Left lung (tissue), 10 donors: ENCODE results near the gene QSOX2. TPM values are rescaled to one million over a fixed set of nuclear protein-coding genes. Genes with fewer than 3 reads are reported as not detected.

Experiments
- ATAC-seq: fragments of 200-7000 bp; cut with Tn5 transposase; one replicate; pipeline ENCODE4 v1.9.1; 2020; ENCODE audit warnings: moderate library complexity
- DNase-seq, 4 donors: peaks; one replicate each; pipeline ENCODE4 v3.0.0-alpha.2; 2013 to 2020
- H3K27ac ChIP-seq, 2 donors: fragments of 200-600 bp; sonication (generic) in 1 of 2; one replicate each; pipeline versions ENCODE4 v1.5.0 to v1.8.0; 2020 to 2021
- H3K27me3 ChIP-seq, 2 donors: fragments of 200-600 bp; sonication (generic) in 1 of 2; one replicate each; pipeline versions ENCODE4 v1.5.0 to v1.8.0; 2020 to 2021
- H3K36me3 ChIP-seq, 2 donors: fragments of 200-600 bp; sonication (generic) in 1 of 2; one replicate each; pipeline versions ENCODE4 v1.5.0 to v1.8.0; 2020 to 2021
- H3K4me1 ChIP-seq, 2 donors: fragments of 200-600 bp; one replicate each; pipeline ENCODE4 v1.8.0; 2021
- H3K4me3 ChIP-seq, 2 donors: fragments of 200-600 bp; sonication (generic) in 1 of 2; one replicate each; pipeline versions ENCODE4 v1.5.0 to v1.8.0; 2020 to 2021; ENCODE audit warnings: mild to moderate bottlenecking in 1 of 2
- H3K9me3 ChIP-seq, 2 donors: fragments of 200-600 bp; sonication (generic) in 1 of 2; one replicate each; pipeline versions ENCODE4 v1.5.0 to v1.8.0; 2020 to 2021
- intact Hi-C, 2 donors: fragments of 100-400 bp; cut with DNase I; formaldehyde crosslinking; loops; one replicate each; pipeline versions ENCODE4 v1.11.2 to v1.14.2; 2022
- polyA plus RNA-seq, 6 donors: library from polyadenylated mRNA; unstranded; fragments of 120-200 nt; gene quantifications; one replicate each; pipeline ENCODE4 v1.2.1, GENCODE V29; 2013; ENCODE audit not compliant: insufficient read length in 6 of 6
- total RNA-seq, 2 donors: library from RNA; stranded (reverse); fragmentation: NEBNext Ultra II Directional; extraction: Animal tissue kit (Norgen Biotek cat#: 25700); gene quantifications; one replicate each; pipeline ENCODE4 v1.2.1, GENCODE V29; 2021
- TF ChIP-seq, protein P1 (sequence below), 2 donors: fragments of 200-600 bp; sonication (generic) in 1 of 2; IDR thresholded peaks; one replicate each; pipeline versions ENCODE4 v1.5.0 to v1.8.0; 2021; ENCODE audit warnings: antibody characterized with exemption in 2 of 2
- donor health status: DM: no; HTN: yes; CAD: no.
- donor health status: DM: no; HTN: no; CAD: no.

Gene QSOX2
- total and polyA plus RNA-seq, 8 donors = 9.5 to 15.4 (median 12.0) TPM

DNA sequence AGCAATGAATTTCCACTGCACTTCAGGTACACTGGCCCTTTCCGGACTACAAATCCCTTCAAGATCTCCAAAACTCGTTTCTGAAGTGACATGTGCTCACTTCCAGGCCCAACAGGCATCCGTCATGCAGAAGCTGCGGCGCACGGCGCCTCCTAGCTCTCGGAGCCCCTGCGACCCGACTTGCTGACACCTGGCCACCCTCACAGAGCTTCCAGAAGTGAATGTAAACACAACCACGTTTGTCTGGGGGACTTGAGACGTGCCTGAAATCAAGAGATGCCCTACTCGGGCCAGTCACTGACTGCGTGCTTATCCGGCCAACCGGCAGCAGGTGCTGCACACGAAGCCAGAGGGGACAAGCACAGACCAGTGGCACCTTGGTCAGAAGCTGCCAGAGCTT, 35.8 kb downstream of the QSOX2 start:
- intact Hi-C loops = no loop called here
- peaks cover 0 to 73% of the 10 kb centered on the region in 2 donors for H3K36me3 ChIP-seq
- H3K4me1 ChIP-seq = no peaks in the 10 kb centered on the region
- H3K4me3 ChIP-seq = no peak overlapping the region
- TF ChIP-seq, protein P1, sequence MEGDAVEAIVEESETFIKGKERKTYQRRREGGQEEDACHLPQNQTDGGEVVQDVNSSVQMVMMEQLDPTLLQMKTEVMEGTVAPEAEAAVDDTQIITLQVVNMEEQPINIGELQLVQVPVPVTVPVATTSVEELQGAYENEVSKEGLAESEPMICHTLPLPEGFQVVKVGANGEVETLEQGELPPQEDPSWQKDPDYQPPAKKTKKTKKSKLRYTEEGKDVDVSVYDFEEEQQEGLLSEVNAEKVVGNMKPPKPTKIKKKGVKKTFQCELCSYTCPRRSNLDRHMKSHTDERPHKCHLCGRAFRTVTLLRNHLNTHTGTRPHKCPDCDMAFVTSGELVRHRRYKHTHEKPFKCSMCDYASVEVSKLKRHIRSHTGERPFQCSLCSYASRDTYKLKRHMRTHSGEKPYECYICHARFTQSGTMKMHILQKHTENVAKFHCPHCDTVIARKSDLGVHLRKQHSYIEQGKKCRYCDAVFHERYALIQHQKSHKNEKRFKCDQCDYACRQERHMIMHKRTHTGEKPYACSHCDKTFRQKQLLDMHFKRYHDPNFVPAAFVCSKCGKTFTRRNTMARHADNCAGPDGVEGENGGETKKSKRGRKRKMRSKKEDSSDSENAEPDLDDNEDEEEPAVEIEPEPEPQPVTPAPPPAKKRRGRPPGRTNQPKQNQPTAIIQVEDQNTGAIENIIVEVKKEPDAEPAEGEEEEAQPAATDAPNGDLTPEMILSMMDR (IDR thresholded peaks at IDR 0.05) = no peak
- H3K9me3 ChIP-seq = peaks cover 0 to 8% of the 10 kb centered on the region in 2 donors
- no peak for ATAC-seq
- no peak for DNase-seq
- no peak overlapping the region for H3K27ac ChIP-seq
- peaks cover 7 to 11% of the 10 kb centered on the region in 2 donors for H3K27me3 ChIP-seq

DNA sequence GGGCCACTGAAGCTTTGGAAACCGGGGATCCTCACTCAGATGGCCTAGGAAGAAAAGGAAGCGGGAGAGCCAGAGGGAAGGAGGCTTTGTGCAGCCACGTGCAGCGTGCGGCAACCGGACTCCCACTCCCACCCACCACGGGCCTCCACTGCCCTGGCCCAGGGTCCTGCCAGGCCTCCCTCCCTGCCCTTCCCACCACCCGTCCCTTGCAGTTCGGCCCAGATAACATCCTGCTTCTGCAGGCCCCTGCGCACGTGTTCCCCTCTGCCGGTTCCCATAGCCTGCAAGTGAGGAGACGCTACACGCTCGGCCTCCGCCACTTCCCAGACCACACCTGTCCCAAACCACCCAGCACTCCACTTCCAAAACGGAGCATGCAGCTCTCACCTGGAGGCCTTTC, 36.4 kb downstream of the QSOX2 start:
- peaks cover 12 to 16% of the 10 kb centered on the region in 2 donors for H3K27me3 ChIP-seq
- H3K4me1 ChIP-seq = no peaks in the 10 kb centered on the region
- peaks cover 0 to 68% of the 10 kb centered on the region in 2 donors for H3K36me3 ChIP-seq
- intact Hi-C loops = no loop called here
- H3K4me3 ChIP-seq = no peak overlapping the region
- TF ChIP-seq, protein P1 (IDR thresholded peaks at IDR 0.05) = no peak
- no peak for DNase-seq
- no peak for ATAC-seq
- no peak overlapping the region for H3K27ac ChIP-seq
- peaks cover 0 to 7% of the 10 kb centered on the region in 2 donors for H3K9me3 ChIP-seq

DNA sequence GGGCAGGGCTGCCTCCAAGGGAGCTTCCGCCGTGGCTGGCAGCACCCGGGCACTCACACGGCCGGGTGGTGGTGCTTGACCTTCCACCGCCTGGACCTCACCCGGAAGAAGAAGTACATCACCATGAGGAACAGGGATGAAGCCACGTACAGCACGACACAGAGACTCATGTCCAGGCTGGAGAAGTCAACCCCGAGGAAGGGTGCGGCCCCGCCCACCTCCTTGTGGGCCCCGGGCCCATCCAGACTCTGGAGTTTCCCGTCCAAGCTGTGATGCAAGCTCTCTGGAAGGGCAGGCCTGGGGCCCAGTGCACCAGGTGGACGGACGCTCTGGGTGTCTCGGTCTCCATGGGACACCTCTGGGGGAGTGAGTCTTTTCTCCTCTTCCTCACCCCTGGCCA, 36.9 kb downstream of the QSOX2 start:
- Histone ChIP-seq H3K27ac (no peak overlapping the region), H3K9me3 (peaks cover 0 to 1% of the 10 kb centered on the region in 2 donors), H3K4me1 (no peaks in the 10 kb centered on the region), H3K27me3 (peaks cover 18 to 22% of the 10 kb centered on the region in 2 donors), H3K4me3 (no peak overlapping the region), H3K36me3 (peaks cover 0 to 62% of the 10 kb centered on the region in 2 donors)
- intact Hi-C loops = no loop called here
- TF ChIP-seq, protein P1 (IDR thresholded peaks at IDR 0.05) = no peak
- ATAC-seq = no peak
- no peak for DNase-seq

DNA sequence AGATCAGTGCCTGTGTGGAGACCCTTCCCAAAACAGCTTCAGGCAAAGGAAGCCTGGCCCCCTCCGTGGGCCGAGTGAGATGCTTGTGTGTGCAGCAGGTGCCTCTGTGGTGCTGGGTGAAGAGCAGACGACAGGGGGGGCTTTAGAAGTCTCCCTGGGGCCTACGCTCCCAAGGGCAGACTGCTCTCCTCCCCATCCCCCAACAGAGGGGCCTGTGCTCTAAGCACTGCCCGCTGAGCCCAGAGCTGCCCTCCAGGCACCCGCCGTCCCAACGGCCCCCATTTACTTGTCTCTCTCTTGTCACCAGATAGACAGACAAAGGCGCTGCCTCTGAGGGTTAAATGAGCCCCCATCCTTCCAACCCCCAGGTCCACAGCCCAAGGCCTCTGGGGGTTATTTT, 38.0 kb downstream of the QSOX2 start:
- intact Hi-C loops = no loop called here
- DNase-seq = no peak
- ATAC-seq = no peak

DNA sequence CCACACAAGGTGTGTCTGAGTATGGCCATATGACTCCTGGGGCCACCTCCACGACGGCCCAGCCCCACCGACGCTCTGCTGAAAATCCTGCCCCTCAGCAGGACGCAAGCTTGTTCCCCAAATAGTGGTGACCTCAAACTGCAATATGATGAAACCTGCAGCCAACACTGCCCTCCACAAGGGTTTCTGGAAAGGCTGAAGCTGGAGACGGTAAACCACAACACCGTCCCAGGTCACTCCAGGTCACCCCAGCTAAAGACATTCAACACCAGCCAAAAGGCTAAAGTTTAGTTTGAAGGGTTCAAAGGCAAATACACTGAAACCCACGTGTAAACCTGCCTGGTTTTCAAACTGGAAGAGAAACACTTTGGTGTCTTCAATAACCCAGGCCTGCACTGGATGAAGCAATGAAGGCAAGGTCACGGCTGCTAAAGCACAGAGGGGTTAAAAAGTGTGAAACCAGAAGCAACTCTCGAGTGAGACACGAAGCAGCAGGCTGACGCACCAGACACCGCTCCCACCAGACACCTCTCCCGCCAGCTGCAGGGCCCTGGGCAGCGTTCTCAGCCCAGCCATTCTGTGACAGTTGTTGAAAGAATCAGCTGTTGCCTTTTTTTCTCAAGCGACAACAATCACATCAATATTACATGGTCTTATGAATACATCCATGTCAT, 38.9 kb downstream of the QSOX2 start:
- intact Hi-C loops = no loop called here
- H3K36me3 ChIP-seq = peaks cover 0 to 43% of the 10 kb centered on the region in 2 donors
- ATAC-seq = no peak

More for the DNA sequence above, 38.0 kb downstream of the QSOX2 start:
- no peaks in the 10 kb centered on the region for H3K4me1 ChIP-seq
- no peaks in the 10 kb centered on the region for H3K9me3 ChIP-seq
- H3K36me3 ChIP-seq = peaks cover 0 to 52% of the 10 kb centered on the region in 2 donors
- peaks cover 27 to 32% of the 10 kb centered on the region in 2 donors for H3K27me3 ChIP-seq
- no peak overlapping the region for H3K4me3 ChIP-seq
- TF ChIP-seq, protein P1 (IDR thresholded peaks at IDR 0.05) = no peak
- no peak overlapping the region for H3K27ac ChIP-seq

More for the DNA sequence above, 38.9 kb downstream of the QSOX2 start:
- no peaks in the 10 kb centered on the region for H3K4me1 ChIP-seq
- TF ChIP-seq, protein P1 (IDR thresholded peaks at IDR 0.05) = no peak
- H3K27ac ChIP-seq = no peak overlapping the region
- H3K4me3 ChIP-seq = no peak overlapping the region
- DNase-seq = no peak
- H3K27me3 ChIP-seq = peaks cover 35 to 41% of the 10 kb centered on the region in 2 donors
- H3K9me3 ChIP-seq = no peaks in the 10 kb centered on the region
